Measurements from ENCODE around the gene FAM171A2.
"Not testable (repeated sequence)": the region's sequence is repeated elsewhere in the genome, so short reads cannot be mapped to it uniquely, and the experiment has no call there.

The FAM171A2 gene

DNA sequence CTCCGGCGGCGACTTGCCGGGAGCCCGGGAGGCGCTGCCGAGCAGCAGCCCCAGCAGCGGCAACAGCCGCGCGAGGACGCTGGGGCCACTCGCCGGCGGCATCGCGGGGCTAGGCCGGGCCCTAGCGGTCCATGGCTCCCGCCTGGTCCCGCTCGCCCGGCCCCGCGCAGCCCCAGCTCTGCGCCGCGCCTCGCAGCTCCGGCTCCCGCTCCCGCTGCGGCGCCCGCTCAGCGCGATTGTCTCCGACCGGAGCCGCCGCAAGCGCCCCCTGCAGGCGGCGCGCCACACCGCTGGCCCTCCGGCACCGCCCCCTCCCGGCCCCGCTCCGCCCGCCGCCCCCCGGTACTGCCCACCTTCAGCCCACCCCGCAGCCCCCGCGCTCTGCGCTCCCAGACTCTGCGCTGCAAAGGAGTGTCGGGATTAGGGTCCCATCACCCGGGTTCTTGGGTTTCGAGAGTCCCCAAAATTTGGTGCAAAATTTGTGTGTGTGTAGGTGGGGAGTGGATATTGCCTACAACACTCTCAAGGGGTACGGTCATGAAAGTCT is at the start of gene FAM171A2:
FAM171A2 (minus strand) TSS at position 241 of the 547 bp plus-strand sequence; CDS start at position 102, 139 bp downstream.
- peak; percentile 54; the same call in 1 of the 2 replicates for TF ChIP-seq POLR2A (IDR thresholded peaks at IDR 0.05; ENCODE audit: low read depth, low read length)
- FAIRE-seq (no peak), DNase-seq (ENCODE audit: insufficient read length, low spot score) (peak; percentile 86)

DNA sequence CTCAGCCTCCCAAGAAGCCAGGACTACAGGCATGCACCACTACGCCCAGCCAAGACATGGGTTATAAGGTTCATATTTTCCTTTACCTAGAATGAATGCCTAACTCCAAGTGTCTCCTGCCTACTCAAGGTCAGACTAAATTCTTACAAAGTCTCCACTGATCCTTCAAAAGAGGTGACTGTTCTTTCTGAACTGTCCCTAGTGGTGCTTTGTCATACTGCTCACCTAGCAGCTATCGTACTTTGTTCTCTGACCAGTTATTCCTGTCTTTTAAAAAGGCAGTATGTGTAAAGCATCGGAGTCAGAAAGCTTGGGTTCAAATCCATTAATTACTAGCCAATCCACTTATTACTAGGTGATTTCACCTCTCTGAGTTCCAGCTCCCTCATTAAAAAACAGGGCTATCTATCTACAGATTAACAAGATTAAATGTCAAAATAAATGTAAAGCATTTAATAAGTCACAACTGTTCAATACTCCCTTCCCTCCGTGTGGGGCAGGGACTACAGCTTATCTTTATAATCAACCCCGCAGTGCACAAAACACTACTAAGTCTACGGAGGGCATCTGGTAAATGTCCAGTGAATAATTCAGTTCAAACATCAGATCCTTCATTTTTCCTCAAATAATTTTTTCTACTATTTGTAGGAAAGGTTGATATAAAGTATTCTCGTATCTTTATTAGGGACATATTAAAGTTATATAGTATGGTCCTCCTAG is 45.8 kb upstream of the FAM171A2 start:
- no peak for TF ChIP-seq POLR2A (IDR thresholded peaks at IDR 0.05; ENCODE audit: low read depth, low read length)
- no peak for FAIRE-seq
- DNase-seq (ENCODE audit: insufficient read length, low spot score), result no peak

DNA sequence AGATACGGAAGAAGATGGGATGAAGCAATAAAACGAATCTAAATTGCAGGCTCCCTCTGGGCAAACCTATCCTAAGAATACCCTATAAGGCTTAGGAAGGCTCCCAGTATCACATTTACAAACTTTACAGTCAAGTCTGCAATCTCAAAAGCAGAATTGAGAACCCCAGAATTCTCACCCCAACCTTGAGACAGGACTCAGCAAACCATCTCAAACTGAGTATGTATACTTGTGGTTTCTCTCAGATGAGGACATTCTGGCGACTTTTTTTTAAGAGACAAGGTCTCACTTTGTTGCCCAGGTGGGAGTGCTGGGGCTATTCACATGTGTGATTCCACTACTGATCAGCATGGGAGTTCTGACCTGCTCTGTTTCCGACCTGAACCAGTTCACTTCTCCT is 45.1 kb upstream of the FAM171A2 start:
- no peak for FAIRE-seq

DNA sequence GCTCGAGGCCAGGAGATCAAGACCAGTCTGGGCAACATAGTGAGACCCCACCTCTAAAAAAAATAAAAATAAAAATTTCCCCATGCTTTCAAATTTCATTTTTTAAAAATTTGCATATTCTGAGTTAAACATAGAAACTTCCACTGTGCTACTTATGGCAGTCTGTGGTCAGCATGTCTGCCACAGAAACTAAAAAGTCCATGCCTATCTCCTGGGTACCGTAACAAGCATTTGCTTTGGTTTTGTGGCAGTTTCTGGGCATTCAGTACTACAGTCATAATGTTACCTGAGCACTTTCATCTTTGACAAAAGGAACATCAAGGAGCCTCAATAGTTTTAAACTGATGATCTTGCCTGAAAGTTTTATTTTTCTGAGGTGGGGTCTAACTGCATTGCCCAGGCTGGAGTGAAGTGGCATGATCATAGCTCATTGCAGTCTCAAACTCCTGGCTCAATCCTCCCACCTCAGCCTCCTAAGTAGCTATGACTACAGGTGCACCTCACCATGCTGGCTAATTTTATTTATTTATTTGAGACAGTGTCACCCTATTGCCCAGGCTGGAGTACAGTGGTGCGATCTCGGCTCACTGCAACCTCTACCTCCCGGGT is 39.0 kb upstream of the FAM171A2 start:
- DNase-seq (ENCODE audit: insufficient read length, low spot score), result no peak
- no peak for TF ChIP-seq POLR2A (IDR thresholded peaks at IDR 0.05; ENCODE audit: low read depth, low read length)
- FAIRE-seq, result no peak

More for the DNA sequence above, 45.1 kb upstream of the FAM171A2 start:
- TF ChIP-seq POLR2A (IDR thresholded peaks at IDR 0.05; ENCODE audit: low read depth, low read length), result no peak
- no peak for DNase-seq (ENCODE audit: insufficient read length, low spot score)

DNA sequence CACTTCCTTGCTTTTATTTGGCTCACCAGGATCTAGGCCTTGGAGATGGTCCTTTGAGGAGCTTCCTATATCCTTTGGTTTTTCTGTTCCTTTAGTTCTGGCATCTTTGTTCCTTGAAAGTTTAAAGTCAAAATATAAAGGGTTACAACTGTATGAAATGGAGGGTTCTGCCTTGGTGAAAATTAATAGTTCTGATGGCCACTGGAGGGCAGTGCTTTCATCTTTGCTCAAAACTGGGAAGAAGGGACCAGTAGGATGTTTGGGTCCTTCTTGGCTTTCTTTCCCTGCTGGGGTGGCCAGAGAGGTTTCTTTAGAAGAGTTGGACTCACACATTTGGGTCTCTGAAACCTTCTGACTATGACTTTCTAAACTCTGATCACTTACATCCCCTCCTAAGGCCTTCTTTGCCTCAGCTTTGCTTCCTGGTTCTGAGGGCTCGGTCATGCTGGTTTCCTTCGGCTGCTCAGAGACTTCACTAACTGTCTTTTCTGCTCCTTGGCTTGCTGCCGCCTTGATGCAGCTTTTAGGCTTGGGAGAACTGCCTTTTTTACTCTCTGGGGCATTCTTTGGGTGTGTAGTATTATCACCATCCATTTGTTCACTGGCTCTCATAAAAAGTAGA is 36.7 kb upstream of the FAM171A2 start:
- TF ChIP-seq POLR2A (IDR thresholded peaks at IDR 0.05; ENCODE audit: low read depth, low read length), result no peak
- DNase-seq (ENCODE audit: insufficient read length, low spot score) (no peak), FAIRE-seq (no peak)

DNA sequence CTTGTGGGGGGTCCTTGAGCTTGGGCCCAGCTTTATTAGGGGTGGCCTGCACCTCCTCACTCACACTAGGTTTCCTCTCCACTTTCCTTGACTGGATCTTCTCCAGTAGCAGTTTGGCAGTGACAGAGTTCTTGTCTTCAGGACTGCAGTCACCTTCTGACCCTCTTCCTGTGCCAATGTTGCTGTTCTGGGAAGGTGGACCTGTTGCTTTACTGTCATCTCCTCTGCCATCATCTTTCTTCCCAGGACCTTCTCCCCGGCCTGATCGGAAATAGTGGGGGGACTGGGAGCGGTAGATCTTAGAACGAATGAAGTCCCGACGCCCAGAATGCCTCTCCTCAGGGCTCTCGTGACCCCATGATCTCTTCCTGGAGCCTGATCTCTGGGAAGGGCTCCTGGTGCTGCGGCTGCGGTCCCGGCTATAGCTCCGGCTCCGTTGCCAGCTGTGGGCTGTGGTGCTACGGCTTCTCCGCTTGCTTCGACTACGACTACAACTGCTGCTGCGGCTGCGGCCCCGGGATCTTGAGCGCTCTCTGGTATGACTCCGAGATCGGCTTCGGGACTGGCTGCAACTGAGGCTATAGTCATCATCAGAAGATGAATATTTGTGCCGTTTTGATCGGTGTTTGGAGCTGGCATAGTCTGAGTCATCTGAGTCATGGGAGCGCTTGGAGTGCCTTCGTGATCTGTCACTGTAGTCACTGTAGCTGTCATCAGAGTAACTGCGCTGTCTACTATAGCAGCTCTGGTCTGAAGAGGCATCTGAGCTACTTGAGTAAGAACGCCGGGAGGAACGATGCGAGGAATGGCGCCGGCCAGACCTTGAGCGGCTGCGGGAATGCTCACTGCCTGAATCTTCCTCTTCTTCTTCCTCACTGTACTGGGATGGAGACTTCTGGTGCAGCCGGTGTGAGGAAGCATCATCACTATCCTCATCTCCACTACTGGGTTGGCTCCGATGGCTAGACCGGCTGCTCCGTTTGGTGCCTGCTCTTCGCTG is 35.3 kb upstream of the FAM171A2 start:
- no peak for FAIRE-seq
- DNase-seq (ENCODE audit: insufficient read length, low spot score), result no peak
- TF ChIP-seq POLR2A (IDR thresholded peaks at IDR 0.05; ENCODE audit: low read depth, low read length), result no peak

DNA sequence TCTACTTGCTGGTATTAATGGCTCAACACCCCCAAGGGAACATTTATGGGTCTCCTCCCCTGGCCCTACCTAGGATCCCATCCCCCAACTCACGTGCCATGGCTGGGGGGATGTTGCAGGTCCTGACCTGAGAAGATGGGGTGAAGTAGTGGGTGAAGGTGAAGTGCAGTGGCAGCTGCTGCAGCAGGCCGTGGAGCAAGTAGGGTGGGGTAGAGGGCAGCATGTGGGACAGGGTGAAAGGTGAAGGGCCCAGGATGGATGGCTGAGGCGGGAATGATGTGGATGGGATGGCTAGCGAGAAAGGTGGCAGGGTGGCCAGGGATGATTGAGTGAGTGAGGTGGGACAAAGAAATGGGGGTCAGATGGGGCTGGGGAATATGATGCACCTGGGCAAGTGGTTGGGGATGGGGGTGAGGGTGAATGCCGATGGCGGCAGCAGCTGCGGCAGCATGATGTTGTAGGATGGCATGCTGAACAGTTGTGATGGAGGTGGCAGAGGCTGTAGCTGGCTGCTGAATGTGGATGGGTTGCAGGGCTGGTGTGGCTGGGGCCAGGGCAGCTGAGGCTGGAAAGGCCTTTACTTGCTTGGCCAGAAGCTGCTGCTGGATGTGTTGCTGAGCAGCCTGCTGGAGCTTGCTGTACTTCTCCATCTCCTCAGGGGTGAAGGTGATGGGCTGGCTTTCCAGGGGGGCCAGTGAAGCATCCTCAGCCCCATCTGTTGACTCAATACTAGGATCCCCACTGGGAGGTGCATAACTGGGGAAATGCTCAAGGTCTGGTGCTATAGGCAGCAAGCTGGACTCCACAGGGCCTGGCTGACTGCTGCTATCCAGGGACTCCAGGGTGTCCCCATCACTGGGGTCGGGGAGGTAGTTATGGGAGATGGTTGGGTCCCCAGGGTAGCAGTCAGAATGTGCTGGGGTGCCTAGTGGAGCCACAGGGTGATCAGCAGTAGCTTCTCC is 34.1 kb upstream of the FAM171A2 start:
- no peak for DNase-seq (ENCODE audit: insufficient read length, low spot score)
- TF ChIP-seq POLR2A (IDR thresholded peaks at IDR 0.05; ENCODE audit: low read depth, low read length), result no peak
- no peak for FAIRE-seq

DNA sequence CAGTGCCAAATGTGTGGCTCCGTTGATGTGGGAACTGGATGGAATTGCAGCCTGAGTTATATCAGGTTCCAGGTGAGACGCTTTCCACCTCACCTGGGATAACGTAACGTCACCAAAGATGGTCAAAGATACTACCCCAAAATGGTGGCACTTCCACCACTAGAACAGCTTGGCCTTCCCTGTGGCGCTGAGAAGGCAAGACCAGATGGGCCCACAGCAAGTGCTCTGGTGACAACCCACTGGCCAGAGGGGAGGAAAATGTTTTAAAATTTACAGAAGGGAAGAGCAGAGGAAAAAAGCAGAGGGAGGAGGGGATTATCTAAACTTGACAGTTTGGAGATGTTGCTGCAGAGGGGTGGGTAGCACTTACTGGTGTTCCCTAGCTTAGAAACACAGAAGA is 33.3 kb upstream of the FAM171A2 start:
- FAIRE-seq (no peak), DNase-seq (ENCODE audit: insufficient read length, low spot score) (no peak)
- TF ChIP-seq POLR2A (IDR thresholded peaks at IDR 0.05; ENCODE audit: low read depth, low read length), result no peak

DNA sequence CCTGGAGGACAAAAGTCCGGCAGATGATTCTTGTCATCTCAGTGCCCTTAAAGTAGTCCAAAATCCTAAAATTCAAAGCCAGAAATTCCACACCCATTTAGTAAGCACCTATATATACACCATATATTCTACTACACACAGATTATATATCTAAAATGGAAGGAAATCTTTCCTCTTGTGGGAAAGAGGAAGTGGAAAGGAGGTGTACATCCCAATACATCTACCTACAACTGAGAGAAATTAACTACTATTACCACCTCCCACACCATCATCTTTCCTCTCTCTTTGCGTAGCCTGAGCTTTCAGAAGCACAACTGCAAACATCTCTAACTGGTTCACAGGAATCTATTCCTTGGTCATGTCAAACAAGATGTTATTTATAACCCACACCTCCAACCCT is 31.2 kb upstream of the FAM171A2 start:
- FAIRE-seq, result no peak
- DNase-seq (ENCODE audit: insufficient read length, low spot score), result no peak
- TF ChIP-seq POLR2A (IDR thresholded peaks at IDR 0.05; ENCODE audit: low read depth, low read length), result no peak

DNA sequence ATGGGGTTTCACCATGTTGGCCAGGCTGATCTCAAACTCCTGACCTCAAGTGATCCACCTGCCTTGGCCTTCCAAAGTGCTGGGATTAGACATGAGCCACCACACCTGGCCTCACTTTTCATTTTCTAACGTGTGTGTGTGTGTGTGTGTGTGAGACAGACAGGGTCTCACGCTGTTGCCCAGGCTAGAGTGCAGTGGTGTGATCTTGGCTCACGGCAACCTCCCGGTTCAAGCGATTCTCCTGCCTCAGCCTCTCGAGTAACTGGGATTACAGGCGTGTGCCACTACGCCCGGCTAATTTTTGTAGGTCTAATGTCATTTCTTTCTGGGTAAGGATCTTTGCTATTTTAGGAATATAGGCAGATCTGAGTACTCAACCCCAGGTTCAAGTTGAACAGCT is 30.5 kb upstream of the FAM171A2 start:
- DNase-seq (ENCODE audit: insufficient read length, low spot score); FAIRE-seq: not testable (repeated sequence)

DNA sequence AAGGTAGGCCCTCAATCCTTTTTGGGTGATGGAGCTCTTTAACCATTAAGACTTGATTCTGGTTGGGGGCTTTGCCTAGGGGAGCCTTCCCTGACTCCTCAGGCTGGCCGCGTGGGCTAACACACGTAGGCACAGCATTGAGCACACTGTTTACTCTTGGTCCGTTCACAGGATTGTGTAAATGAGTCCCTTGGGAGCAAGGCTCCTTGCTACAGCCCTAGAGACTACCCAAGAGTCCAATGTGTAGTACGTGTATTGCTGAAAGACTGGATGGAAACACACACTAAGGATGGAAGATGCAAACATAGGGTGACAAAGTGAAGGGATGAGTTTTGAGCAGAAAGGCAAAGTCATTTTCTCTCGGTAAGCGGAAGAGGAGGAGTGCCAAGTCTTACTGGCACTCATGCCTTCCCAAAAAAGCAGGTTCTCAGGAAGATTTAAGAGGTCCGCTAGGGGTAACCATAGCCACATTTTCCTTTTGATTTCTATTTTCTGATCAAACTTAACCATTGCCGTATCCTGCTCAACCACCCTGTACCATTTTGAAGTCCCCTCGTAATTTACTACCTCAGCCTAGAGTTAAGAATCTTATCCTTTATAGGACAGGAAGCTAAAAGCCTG is 26.7 kb upstream of the FAM171A2 start:
- FAIRE-seq (no peak), DNase-seq (ENCODE audit: insufficient read length, low spot score) (no peak)
- TF ChIP-seq POLR2A (IDR thresholded peaks at IDR 0.05; ENCODE audit: low read depth, low read length), result no peak

DNA sequence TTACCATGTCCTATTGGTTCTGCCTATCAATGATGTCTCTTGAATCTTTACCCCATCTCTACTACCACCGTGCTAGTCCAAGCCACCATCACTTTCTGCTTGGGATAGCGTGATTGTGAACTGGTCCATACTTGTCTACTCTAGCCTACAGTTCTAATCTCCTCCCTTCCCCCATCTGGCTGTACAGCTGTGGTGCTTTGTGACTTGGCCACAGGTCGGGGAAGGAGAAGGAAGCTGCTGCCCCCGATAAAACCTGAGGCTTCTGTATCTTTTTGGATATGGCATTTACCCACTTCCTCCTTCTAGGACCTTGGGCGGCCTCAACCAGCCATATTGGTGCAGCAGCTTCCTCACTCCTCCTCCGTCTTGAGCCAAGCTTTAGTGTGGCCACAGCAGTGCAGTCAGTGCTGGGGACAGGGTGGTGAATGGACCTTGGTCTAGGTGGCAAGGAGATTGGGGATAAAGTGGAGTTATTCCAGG is 26.1 kb upstream of the FAM171A2 start:
- no peak for TF ChIP-seq POLR2A (IDR thresholded peaks at IDR 0.05; ENCODE audit: low read depth, low read length)
- DNase-seq (ENCODE audit: insufficient read length, low spot score) (no peak), FAIRE-seq (no peak)

Data from H54 (cell line).